HCT116 (cell line): Measurements from ENCODE around the gene SPATA6. TPM values are rescaled to one million over a fixed set of nuclear protein-coding genes. Genes with fewer than 3 reads are reported as not detected.

Source experiments
- ATAC-seq: fragments of 200-7000 bp; cut with Tn5 transposase; 2 replicates; pipeline ENCODE4 v1.9.1; 2020; ENCODE audit warnings: mild to moderate bottlenecking, moderate library complexity
- BruUV-seq: library from RNA; stranded (reverse); fragments of 400-500 nt; replicated peaks from 2 replicates; lab custom pipeline; 2021; lab: Mats Ljungman, UMichigan
- CTCF ChIA-PET: fragments of 300-600 bp; sonication (Branson Sonifier 250); formaldehyde crosslinking; loops from one replicate; lab custom pipeline; 2021; ENCODE audit warnings: antibody characterized with exemption; lab: Charles Lee
- POLR2A ChIA-PET: fragments of 300-600, 350-600 bp; sonication (Branson Sonifier 250); formaldehyde crosslinking; loops from one replicate; lab custom pipeline; 2021; ENCODE audit warnings: antibody characterized with exemption; lab: Charles Lee
- RAD21 ChIA-PET, 2 experiments: fragments of 300-600 bp; sonication (Branson Sonifier 250); formaldehyde crosslinking; loops; one replicate each; lab custom pipeline; 2023; ENCODE audit warnings: low total read pairs in 2 of 2; ENCODE audit not compliant: uncharacterized antibody in 2 of 2, unreplicated experiment in 2 of 2, low non-redundant PET in 1 of 2; lab: Charles Lee
- DNase-seq: peaks from one replicate; pipeline ENCODE4 v3.0.0-alpha.2; 2010; ENCODE audit warnings: low read depth, low spot score
- H2AFZ ChIP-seq: fragments of 200-600 bp; shearing (Covaris generic), sonication (generic); 2 replicates; pipeline ENCODE4 v1.6.1; 2017; ENCODE audit warnings: low read depth, mixed run types, mixed read lengths, antibody characterized with exemption, low read length; ENCODE audit not compliant: poor library complexity, severe bottlenecking
- H3K27ac ChIP-seq: 2 replicates; pipeline ENCODE4 v1.5.1; 2012; ENCODE audit warnings: low read depth, low read length
- H3K27me3 ChIP-seq: fragments of 200-600 bp; sonication (generic); 2 replicates; pipeline ENCODE4 v1.6.1; 2016; ENCODE audit warnings: mixed run types, low read length, mixed read lengths; ENCODE audit not compliant: insufficient read depth
- H3K36me3 ChIP-seq, 2 experiments: fragments of 200-500 bp in 1 of 2; fragments of 200-600 bp in 1 of 2; sonication (Bioruptor generic) in 1 of 2; sonication (generic) in 1 of 2; 2 replicates each; pipeline versions ENCODE4 v1.5.1 to v1.6.1; 2014 to 2016; ENCODE audit warnings: low read length in 2 of 2, inconsistent platforms in 1 of 2, mixed read lengths in 1 of 2, mixed run types in 1 of 2; ENCODE audit not compliant: insufficient read depth in 2 of 2, control insufficient read depth in 1 of 2
- H3K4me1 ChIP-seq, 2 experiments: fragments of 200-600 bp in 1 of 2; sonication (generic) in 1 of 2; 2 replicates each; pipeline versions ENCODE4 v1.5.1 to v1.6.1; 2012 to 2017; ENCODE audit warnings: low read length in 2 of 2, inconsistent platforms in 1 of 2, mild to moderate bottlenecking in 1 of 2, mixed read lengths in 1 of 2, mixed run types in 1 of 2, moderate library complexity in 1 of 2; ENCODE audit not compliant: insufficient read depth in 2 of 2, control insufficient read depth in 1 of 2
- H3K4me2 ChIP-seq: fragments of 200-600 bp; sonication (generic); 2 replicates; pipeline ENCODE4 v1.6.1; 2017; ENCODE audit warnings: mixed run types, low read length, mixed read lengths
- H3K4me3 ChIP-seq, 2 experiments: fragments of 200-600 bp in 1 of 2; sonication (generic) in 1 of 2; replicated peaks in 1 of 2; 2 replicates each; pipeline ENCODE4 v1.5.1; 2011 to 2016; ENCODE audit warnings: low read length in 2 of 2, control low read depth in 1 of 2, low read depth in 1 of 2, mild to moderate bottlenecking in 1 of 2, mixed read lengths in 1 of 2, mixed run types in 1 of 2
- H3K79me2 ChIP-seq: fragments of 200-600 bp; sonication (generic); 2 replicates; pipeline ENCODE4 v1.6.1; 2017; ENCODE audit warnings: mild to moderate bottlenecking, mixed run types, low read length, moderate library complexity, mixed read lengths; ENCODE audit not compliant: insufficient read depth
- H3K9ac ChIP-seq: fragments of 200-600 bp; sonication (generic); 2 replicates; pipeline ENCODE4 v1.6.1; 2016; ENCODE audit warnings: low read length, mixed read lengths
- H3K9me2 ChIP-seq: fragments of 200-600 bp; sonication (generic), shearing (Covaris generic); 2 replicates; pipeline ENCODE4 v1.6.1; 2017; ENCODE audit warnings: mixed run types, mild to moderate bottlenecking, moderate library complexity; ENCODE audit not compliant: insufficient read depth
- H3K9me3 ChIP-seq, 2 experiments: fragments of 200-500 bp in 1 of 2; fragments of 200-600 bp in 1 of 2; sonication (Bioruptor generic) in 1 of 2; sonication (generic) in 1 of 2; 2 replicates each; pipeline ENCODE4 v1.6.1; 2014 to 2017; ENCODE audit warnings: low read length in 2 of 2, mixed read lengths in 2 of 2, inconsistent platforms in 1 of 2, low read depth in 1 of 2, mild to moderate bottlenecking in 1 of 2, mixed run types in 1 of 2, moderate library complexity in 1 of 2; ENCODE audit not compliant: control insufficient read depth in 1 of 2, insufficient read depth in 1 of 2
- H4K20me1 ChIP-seq: fragments of 200-600 bp; sonication (generic), shearing (Covaris generic); 2 replicates; pipeline ENCODE4 v1.6.1; 2017; ENCODE audit warnings: mixed run types, mild to moderate bottlenecking, moderate library complexity; ENCODE audit not compliant: insufficient read depth
- CEBPB ChIP-seq: IDR thresholded peaks from 2 replicates; pipeline ENCODE4 v1.6.1; 2012; ENCODE audit warnings: low read depth
- POLR2A ChIP-seq: IDR thresholded peaks from 2 replicates; pipeline ENCODE4 v1.7.0; 2011; ENCODE audit warnings: borderline replicate concordance; ENCODE audit not compliant: insufficient read depth, insufficient read length; ENCODE audit errors: extremely low read depth
- POLR2AphosphoS5 ChIP-seq: IDR thresholded peaks from 2 replicates; pipeline ENCODE4 v1.6.1; 2011; ENCODE audit warnings: mild to moderate bottlenecking, low read depth, low read length, moderate library complexity
- RAD21 ChIP-seq: IDR thresholded peaks from 2 replicates; pipeline ENCODE4 v1.6.1; 2012; ENCODE audit warnings: low read depth, mild to moderate bottlenecking
- SRF ChIP-seq: IDR thresholded peaks from 2 replicates; pipeline ENCODE4 v1.6.1; 2012; ENCODE audit warnings: low read depth
- TCF7L2 ChIP-seq: IDR thresholded peaks from 2 replicates; pipeline ENCODE4 v1.7.0; 2011; ENCODE audit warnings: borderline replicate concordance, inconsistent platforms; ENCODE audit not compliant: insufficient read depth, insufficient read length; ENCODE audit errors: extremely low read depth
- YY1 ChIP-seq: IDR thresholded peaks from 2 replicates; pipeline ENCODE4 v1.6.1; 2011; ENCODE audit warnings: low read length, low read depth, moderate library complexity, mild to moderate bottlenecking; ENCODE audit not compliant: insufficient replicate concordance; ENCODE audit errors: extremely low read depth
- intact Hi-C: fragments of 100-400 bp; cut with micrococcal nuclease; formaldehyde crosslinking; loops from 2 replicates; pipeline ENCODE4 v1.10.0; 2022
- total RNA-seq: library from RNA; stranded (reverse); gene quantifications from one replicate; pipeline ENCODE4 v1.2.1, GENCODE V29; 2021; ENCODE audit not compliant: unreplicated experiment
- TF ChIP-seq, protein P1 (sequence below): IDR thresholded peaks from 2 replicates; pipeline ENCODE4 v1.6.1; 2012
- TF ChIP-seq, protein P2 (sequence below): IDR thresholded peaks from 2 replicates; pipeline ENCODE4 v1.6.1; 2012; ENCODE audit warnings: low read depth
- TF ChIP-seq, protein P3 (sequence below): IDR thresholded peaks from 2 replicates; pipeline ENCODE4 v1.6.1; 2011; ENCODE audit warnings: mild to moderate bottlenecking, low read length, moderate library complexity; ENCODE audit not compliant: insufficient replicate concordance; ENCODE audit errors: extremely low read depth

SPATA6 gene
- total RNA-seq, 1 experiment from 2014 or later: 8.6 TPM

DNA sequence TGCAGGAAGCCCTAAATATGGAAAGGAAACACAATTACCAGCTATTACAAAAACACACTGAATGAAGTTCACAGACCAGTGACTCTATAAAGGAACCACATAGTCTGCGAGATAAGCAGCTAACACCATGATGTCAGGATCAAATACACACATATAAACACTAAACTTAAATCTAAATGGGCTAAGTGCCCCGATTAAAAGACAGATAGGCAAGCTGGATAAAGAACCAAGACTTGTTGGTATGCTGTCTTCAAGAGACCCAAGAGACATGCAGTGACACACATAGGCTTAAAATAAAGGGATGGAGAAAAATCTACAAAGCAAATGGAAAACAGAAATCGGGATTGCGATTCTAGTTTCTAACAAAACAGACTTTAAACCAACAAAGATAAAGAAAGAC, 127.6 kb downstream of the SPATA6 start:
- no peaks in the 10 kb centered on the region for H3K9me2 ChIP-seq
- H2AFZ ChIP-seq: no peak overlapping the region
- H3K4me2 ChIP-seq: no peak overlapping the region
- TF ChIP-seq SRF (no peak), TCF7L2 (no peak), RAD21 (no peak), POLR2AphosphoS5 (no peak), POLR2A (no peak), CEBPB (no peak), YY1 (no peak)
- TF ChIP-seq, protein P1, sequence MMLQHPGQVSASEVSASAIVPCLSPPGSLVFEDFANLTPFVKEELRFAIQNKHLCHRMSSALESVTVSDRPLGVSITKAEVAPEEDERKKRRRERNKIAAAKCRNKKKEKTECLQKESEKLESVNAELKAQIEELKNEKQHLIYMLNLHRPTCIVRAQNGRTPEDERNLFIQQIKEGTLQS: no peak
- TF ChIP-seq, protein P2, sequence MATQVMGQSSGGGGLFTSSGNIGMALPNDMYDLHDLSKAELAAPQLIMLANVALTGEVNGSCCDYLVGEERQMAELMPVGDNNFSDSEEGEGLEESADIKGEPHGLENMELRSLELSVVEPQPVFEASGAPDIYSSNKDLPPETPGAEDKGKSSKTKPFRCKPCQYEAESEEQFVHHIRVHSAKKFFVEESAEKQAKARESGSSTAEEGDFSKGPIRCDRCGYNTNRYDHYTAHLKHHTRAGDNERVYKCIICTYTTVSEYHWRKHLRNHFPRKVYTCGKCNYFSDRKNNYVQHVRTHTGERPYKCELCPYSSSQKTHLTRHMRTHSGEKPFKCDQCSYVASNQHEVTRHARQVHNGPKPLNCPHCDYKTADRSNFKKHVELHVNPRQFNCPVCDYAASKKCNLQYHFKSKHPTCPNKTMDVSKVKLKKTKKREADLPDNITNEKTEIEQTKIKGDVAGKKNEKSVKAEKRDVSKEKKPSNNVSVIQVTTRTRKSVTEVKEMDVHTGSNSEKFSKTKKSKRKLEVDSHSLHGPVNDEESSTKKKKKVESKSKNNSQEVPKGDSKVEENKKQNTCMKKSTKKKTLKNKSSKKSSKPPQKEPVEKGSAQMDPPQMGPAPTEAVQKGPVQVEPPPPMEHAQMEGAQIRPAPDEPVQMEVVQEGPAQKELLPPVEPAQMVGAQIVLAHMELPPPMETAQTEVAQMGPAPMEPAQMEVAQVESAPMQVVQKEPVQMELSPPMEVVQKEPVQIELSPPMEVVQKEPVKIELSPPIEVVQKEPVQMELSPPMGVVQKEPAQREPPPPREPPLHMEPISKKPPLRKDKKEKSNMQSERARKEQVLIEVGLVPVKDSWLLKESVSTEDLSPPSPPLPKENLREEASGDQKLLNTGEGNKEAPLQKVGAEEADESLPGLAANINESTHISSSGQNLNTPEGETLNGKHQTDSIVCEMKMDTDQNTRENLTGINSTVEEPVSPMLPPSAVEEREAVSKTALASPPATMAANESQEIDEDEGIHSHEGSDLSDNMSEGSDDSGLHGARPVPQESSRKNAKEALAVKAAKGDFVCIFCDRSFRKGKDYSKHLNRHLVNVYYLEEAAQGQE: no peak
- TF ChIP-seq, protein P3, sequence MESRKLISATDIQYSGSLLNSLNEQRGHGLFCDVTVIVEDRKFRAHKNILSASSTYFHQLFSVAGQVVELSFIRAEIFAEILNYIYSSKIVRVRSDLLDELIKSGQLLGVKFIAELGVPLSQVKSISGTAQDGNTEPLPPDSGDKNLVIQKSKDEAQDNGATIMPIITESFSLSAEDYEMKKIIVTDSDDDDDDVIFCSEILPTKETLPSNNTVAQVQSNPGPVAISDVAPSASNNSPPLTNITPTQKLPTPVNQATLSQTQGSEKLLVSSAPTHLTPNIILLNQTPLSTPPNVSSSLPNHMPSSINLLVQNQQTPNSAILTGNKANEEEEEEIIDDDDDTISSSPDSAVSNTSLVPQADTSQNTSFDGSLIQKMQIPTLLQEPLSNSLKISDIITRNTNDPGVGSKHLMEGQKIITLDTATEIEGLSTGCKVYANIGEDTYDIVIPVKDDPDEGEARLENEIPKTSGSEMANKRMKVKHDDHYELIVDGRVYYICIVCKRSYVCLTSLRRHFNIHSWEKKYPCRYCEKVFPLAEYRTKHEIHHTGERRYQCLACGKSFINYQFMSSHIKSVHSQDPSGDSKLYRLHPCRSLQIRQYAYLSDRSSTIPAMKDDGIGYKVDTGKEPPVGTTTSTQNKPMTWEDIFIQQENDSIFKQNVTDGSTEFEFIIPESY: no peak
- BruUV-seq: no TSS peak
- no peaks in the 10 kb centered on the region for H3K27me3 ChIP-seq
- no peaks in the 10 kb centered on the region for H3K4me1 ChIP-seq
- RAD21 ChIA-PET: no interaction called here
- H3K4me3 ChIP-seq: no peak overlapping the region
- CTCF ChIA-PET: no interaction called here
- POLR2A ChIA-PET: no interaction called here
- ATAC-seq: no peak
- H3K9me3 ChIP-seq: no peaks in the 10 kb centered on the region
- intact Hi-C loops: no loop called here
- no peaks in the 10 kb centered on the region for H4K20me1 ChIP-seq
- H3K9ac ChIP-seq: no peak overlapping the region
- no peaks in the 10 kb centered on the region for H3K36me3 ChIP-seq
- no peak for DNase-seq
- H3K79me2 ChIP-seq: no peaks in the 10 kb centered on the region
- H3K27ac ChIP-seq: no peak overlapping the region
